Stimulated activated CD8-positive, alpha-beta memory T cell treated with anti-CD3 and anti-CD28 coated beads, Interleukin-4, amount 100 ng/mL, for 4 hours (primary cell): ENCODE data around the gene BCOR.
A peak's percentile ranks its signal among the peaks of the same experiment; 100 is the strongest.

Source experiments
- DNase-seq, 2 donors: peaks; one replicate each; pipeline ENCODE4 v3.0.0-alpha.2; 2020; ENCODE audit warnings: low read depth in 2 of 2, low spot score in 1 of 2

BCOR gene

GRCh38 chrX:40066700-40067099, 31.1 kb downstream of the BCOR start:
- DNase-seq: no peak

DNA sequence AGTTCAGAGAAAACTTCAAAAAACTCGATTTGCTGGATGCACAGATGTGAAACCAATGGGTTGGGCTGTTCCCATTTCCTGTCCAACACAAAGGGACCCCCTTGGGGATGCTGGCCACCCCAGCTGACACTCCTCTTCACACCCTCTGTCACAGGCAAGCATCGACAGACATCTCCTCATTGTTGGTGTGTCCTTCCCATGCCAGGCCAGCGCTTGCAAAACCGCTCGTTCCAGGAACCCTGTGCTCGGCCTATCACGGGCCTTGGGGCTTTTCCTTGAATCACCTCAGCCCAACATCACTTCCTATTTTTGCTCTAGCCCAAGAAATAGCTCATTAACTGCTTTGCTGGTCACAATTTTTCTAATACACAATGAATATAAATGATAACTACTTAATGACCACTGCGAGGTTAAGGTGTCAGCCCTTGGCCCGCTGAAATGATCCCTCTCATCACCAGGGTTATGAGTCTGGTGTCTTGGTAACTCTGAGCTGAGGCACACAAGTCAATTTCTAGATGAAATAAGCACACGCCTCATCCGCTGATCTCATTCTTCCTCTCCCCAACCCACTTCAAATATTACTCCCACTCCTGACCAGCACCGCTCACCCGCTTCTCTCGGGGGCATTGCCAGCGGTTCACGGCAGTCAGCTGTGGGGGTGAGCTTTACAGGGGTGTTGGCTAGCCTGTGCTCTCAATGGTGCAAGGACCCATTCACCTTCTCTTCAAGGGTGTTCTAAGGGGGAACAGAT, 32.3 kb downstream of the BCOR start:
- peak in 1 of 2 donors; percentile 19 for DNase-seq

DNA sequence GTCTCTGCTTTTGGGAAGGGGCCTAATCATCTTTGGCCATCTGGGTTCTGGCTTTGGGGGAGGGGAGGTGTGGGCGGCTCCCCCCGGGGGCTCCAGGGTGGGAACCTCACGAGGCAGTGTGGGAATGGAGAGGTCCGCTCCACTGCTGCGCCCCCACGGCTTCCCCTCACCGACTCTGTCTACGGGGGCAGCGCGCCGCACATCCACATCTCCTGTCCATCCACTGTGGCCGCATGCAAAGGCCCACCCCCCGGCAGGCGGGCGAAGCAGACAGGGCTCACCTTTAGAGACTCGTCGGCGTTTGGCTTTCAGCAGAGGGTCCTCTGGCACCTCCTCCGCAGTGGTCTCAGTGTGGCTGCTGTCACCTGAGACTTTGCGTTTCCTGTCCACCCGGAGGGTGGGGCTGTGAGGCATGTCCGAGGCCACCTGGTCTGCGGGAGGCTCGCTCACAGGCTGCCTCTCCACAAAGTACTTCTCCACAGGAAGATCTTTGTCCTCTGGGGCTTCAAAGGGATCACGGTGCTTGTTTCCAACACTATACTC, 33.6 kb downstream of the BCOR start:
- DNase-seq: no peak

DNA sequence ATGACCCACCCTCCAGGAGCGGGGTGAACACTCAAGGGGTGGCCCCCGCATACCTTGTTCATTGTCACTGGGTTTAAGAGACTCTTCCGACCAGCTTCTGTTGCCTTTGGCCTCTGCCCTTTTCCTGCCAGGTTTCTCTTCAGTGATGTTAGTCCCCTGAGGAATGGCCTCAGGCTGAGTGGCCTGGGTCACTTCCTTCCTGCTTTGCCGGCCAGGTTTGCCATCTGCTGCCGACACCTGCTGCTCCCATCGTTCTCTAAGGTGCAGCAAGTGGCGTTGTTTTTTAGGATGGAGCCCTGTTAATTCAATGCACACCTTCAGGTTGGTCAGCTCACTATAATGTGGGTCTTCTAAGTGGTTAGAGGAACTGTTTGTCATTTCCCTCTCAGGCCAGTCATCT, 34.2 kb downstream of the BCOR start:
- no peak for DNase-seq

GRCh38 chrX:40062525-40063155, 35.1 kb downstream of the BCOR start:
- DNase-seq: no peak

DNA sequence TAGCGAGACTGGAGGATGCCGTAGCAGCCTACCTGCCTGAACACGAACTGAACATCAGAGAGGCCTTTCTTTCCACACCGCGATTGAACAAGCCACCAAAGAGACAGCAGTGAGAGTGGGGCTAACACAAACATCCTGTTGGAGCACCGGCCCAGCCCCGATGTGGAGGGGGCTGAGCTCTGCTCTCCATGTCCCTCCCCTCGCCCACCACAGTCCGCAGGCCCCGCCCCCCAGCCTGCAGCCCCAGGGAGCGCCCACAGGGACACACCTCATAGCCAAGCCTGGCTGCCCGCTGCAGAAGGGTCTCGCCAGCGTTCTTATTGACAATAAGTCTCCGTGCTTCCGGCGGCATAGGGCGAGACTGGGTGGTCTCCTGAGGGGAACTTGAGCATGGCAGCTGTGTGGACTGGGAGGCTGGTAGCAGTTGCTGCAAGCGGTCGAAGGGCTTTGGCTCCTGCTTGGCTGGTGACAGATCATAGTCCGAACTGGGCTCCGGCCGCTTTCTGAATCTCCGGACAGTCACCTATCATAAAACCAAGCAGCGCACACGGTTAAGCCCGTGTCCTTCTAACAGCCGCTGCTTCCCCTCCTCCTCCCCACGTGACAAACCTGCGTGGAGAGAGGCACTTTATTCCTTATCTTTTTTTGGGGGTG, 35.8 kb downstream of the BCOR start:
- no peak for DNase-seq

DNA sequence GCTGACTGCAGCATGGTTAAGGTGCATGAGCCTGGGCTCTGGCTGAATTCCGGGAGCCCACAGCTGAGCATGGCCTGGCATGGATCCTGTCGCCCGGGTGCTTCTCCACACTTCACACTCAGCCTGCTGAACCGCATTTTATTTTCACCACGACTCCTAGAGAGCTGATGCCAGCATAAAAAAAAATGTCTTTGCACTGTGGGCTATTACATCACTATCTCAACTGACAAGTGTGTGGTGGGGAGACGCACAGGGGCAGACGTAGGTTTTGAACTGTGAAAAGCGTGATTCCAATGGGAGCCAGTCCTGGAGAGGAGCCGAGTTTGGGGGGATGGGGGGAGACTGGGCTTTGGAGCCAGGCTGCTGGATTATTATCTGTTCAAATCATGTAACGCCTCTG, 36.8 kb downstream of the BCOR start:
- no peak for DNase-seq

GRCh38 chrX:40060356-40060845, 37.4 kb downstream of the BCOR start:
- no peak for DNase-seq

GRCh38 chrX:40058719-40059118, 39.0 kb downstream of the BCOR start:
- DNase-seq: no peak

- no peak for DNase-seq
Observed at GRCh38 chrX:40057405-40057804, 40.4 kb downstream of the BCOR start.

DNA sequence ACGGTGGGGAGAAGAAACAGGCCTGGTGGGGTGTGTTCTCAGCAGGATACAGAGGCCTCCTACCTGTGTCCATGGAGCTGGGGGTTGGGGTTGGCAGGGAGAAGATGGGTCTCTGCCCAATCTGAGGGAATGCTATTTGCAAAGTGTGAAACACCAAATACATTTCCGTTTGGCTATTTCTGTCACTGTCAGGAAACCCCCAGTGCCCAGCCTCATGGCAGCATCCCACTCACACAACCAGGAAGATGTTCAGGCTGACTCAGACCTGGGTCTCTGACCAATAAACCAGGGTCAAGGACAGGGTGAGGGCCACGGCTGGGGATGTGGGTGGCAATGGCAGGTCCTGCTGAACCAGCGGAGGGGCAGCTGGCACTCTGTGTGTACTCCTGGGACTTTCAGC, 41.3 kb downstream of the BCOR start:
- DNase-seq: no peak

GRCh38 chrX:40055495-40055894, 42.3 kb downstream of the BCOR start:
- no peak for DNase-seq

DNA sequence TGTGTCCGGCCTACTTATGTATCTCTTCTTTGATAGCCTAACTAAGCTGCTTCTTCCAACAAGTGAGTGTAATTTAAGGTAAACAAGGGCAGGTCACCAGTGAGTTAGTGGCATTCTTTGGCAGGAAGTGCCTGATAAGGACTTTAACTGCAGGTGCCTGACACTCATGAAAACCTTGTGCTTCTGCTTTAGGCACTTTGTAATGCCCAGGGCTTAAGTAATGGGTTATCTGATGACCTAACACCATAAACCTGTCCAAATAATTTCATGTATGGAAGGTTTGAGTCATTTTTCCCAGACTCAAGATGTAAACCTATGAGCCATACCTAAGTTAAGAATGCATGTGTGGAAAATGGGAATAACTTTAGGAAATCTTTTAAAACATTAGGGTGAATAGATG, 43.0 kb downstream of the BCOR start:
- no peak for DNase-seq

DNA sequence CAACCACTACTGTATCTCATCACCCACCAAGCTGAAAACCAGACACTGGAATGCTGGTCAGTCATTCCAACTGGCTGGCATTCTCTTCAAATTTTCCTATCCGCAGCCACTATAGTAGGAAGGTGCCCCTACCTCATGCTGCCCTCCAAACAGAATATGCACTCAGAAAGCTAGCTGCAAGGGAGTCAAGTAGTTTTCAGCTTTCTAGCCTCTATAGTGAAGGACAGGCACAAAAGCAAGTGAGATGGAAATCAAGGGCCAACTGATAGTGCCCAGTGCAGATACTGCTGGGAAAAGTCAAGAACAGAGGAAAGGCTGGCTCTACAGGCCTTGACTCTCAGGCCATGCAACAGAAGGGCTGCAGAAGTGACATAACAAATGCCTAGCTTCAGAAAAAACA, 47.2 kb downstream of the BCOR start:
- no peak for DNase-seq

GRCh38 chrX:40049084-40049641, 48.6 kb downstream of the BCOR start:
- no peak for DNase-seq

DNA sequence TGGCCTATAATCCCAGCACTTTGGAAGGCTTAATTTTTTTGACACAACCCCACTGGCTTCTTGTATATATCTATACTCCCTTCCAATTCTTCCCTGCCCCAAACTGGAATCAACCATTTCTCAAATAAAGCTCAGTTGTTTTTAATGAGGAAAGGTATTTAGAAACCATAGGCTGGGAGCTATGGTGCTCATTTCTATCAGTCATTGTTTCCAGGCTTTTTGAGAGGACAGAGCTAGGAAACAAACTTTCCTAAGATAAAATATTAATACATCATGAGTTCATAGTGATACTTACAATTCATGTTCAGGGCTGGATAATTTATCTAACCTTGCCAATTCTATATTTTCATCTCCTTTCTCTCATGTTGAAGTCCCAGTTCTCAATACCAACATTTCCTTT, 50.3 kb downstream of the BCOR start:
- DNase-seq: no peak

DNA sequence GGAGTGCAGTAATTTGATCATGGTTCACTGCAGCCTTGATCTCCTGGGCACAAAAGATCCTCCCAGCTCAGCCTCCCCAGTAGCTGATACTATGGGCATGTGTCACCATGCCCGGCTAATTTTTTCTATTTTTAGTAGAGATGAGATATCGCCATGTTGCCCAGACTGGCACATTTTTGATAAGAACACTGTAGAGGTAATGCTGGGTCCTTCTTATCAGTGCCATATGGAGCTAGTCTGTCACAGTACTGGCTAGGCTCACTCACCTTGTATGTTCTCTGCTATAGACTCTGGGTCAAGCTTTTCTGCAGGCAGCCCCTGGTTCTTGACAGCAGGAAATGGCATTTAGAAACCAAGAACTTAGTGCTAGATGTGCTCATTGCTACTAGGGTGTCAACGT, 53.9 kb downstream of the BCOR start:
- DNase-seq: no peak

DNA sequence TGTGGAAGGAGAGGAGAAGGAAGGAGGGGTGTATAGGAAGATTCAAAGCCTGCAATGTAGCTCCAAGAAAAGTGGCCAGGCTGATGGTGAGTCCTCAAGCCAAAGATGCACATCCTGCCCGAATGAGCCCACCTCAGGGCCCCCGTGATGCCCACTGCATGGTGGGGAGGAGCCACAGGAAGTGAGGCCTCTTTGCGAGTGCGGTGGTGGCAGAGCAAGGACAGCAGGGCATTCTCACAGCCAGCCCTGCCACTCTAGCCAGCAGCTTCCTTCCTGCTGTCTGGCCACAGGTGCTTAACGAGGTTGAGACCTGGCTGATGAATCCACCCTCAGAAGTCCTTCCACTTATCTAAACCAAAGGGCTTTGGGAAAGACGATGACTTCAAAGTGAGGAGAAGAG, 55.8 kb downstream of the BCOR start:
- DNase-seq: no peak

DNA sequence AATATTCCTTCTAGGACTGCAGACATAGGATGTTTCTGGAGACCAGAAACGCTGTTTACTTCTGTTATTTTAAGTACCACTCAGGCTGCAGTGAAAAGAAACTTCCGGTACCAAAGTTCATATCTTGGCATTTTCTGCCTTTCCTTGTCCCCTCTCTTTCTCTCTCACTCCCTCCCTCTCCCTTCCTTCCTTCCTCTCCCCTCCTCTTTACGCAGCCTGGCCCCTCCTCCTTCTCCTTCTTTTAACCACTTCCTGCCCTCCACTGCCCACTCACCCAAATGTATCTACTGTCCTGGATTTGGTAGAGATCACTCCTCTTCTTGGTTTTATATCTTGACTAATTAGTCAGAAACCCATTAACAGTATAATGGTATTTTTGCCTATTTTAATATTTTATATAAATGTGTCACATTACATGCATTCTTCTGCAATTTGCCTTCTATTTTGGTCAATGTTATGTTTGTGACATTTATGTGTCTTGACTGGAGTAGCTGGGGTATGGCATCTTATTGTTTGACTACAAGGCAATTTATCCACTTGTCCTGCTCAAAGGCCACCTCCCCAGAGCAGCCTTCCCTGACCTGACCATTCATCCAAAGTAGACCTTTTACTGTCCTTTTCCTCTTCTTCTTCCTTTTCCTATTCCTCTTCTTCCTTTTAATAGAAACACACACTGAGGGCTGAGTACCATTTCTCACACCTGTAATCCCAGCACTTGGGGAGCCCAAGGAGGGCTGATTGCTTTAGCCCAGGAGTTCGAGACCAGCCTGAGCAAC, 56.9 kb downstream of the BCOR start:
- DNase-seq: no peak

DNA sequence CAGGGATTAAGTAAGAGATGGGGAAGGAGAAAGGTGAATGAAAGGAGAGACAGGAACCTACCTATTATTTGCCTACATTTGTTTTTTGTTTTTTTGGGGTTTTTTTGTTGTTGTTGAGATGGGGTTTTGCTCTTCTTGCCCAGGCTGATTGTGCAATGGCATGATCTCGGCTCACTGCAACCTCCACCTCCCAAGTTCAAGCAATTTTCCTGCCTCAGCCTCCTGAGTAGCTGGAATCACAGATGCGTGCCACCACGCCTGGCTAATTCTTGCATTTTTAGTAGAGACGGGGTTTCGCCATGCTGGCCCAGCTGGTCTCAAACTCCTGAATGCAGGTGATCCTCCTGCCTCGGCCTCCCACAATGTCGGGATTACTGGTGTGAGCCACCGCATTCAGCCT, 57.9 kb downstream of the BCOR start:
- no peak for DNase-seq

DNA sequence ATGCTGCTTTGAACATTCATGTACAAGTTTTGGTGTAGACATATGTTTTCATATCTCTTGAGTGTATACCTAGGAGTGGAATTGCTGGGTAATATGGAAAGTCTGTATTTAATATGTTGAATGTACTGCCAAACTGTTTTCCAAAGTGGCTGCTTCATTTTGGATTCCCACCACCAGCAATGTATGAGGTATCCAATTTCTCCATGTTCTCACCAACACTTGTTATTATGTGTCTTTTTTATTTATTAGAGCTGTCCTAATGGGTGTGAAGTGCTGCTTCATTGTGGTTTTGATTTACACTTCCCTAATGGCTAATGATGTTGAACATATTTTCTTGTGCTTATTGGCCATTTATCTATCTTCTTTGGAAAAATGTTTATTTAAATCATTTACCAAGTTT, 60.4 kb downstream of the BCOR start:
- DNase-seq: no peak
